ENCODE measurements around the gene ENPP5.

ENPP5 gene, protein sequence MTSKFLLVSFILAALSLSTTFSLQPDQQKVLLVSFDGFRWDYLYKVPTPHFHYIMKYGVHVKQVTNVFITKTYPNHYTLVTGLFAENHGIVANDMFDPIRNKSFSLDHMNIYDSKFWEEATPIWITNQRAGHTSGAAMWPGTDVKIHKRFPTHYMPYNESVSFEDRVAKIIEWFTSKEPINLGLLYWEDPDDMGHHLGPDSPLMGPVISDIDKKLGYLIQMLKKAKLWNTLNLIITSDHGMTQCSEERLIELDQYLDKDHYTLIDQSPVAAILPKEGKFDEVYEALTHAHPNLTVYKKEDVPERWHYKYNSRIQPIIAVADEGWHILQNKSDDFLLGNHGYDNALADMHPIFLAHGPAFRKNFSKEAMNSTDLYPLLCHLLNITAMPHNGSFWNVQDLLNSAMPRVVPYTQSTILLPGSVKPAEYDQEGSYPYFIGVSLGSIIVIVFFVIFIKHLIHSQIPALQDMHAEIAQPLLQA

DNA sequence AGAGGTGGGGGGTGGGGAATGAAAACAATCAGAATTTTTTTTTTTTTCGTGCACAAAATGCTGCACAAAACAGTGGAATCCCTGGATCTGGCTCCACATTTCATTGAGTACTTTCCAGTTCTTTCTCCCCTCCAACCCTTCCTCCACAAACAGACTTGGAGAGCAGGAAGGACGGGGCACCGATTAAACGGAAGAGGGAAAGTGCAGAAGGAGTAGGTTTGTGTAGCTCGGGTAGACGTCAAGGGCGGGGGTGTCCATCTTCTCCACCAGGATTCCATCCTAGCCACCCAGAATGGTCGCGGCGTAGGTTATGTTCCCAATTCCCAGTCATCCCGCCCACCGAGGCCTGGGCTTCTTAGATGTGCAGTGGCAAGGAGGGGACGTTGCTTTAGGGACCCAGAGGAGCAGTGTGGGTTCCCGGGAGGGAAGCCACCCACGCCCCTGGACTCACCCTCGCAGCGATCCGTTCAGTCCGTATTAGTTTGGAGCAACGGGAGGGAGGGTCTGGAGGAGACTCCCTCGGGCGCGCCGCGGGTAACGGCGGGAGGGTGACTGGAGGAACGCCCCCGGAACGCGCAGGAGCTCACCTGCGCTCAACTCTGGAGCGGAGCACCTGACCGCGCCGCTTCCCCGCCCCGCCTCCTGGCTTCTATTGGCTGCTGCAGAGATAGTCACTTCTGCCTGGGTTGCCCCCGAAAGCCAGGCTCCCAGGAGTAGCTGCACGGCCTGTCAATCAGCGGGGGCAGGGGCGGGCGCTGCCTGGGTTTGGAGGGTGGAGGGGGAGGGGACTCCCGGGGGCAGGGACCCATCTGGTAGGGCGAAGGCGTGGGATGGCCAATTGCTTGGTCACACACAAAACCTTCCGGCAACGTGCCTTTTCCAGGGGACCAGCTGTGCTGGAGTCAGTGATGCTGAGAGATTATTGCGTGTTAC, at the start of gene ENPP5:
Gene ENPP5 (minus strand): TSS at position 624 of the 933 bp plus-strand sequence. CDS start 2,718 bp downstream, outside the sequence.
- DNase-seq (ENCODE audit: low read depth in 3 of 3, low spot score in 1 of 3), result peak; percentile 8 to 26 (median 18)

DNA sequence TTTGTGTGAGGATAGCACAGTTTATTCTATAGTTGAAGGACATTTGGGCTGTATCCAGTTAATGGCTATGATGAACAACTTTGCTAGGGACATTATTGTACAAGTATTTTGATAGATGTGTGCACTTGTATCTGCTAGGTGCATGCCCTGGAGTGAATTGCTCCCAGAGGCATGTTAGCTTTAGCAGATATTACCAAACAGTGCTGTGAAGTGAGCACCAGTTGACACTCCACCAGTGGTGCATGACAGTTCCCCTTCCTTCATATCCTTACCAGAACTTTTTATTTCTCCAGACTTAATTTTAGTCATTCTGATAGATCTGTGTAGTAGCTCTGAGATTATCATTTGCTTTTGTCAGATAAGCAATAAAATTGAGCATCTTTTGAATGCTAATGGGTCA, 48.9 kb upstream of the ENPP5 start:
- DNase-seq (ENCODE audit: low read depth in 3 of 3, low spot score in 1 of 3), result no peak

DNA sequence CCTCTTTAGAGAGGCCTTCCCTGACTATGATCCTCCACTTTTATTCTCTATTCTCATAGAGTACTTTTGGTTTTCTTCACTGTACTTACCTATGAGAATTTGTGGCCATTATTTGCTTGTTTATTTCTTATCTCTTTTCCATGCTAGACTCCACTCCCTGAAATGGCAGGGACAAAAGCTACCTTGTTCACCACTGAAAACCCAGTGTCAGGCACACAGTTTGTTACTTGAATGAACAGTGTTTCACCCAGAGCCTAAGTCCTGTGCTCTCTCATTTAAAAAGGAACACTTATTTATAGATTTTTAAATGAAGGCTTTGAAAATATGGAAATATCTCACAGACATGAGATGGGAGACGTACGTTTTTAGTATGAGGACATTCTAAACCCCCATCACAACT, 47.7 kb upstream of the ENPP5 start:
- no peak for DNase-seq (ENCODE audit: low read depth in 3 of 3, low spot score in 1 of 3)

DNA sequence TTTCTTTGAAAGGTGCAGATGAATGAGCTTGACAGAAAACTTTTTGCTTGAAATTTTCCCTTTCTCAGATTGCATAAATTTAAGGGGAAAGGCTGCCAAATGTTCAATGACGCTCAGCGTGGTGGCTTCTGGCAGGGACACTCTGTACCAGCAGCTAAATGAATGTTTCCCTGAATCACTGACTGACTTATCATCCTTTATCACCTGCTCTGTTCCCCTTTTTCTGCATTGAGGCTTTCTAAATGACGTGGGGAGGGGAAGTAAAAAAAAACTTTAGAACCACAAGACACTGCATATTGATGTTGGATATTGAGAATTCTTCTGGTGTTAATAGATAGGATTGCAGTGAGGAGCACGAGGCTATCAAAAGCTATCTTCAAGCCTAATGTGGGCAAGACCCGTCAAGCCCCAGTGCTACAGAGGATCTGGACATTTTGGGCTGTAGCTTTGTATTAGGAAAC, 46.9 kb upstream of the ENPP5 start:
- no peak for DNase-seq (ENCODE audit: low read depth in 3 of 3, low spot score in 1 of 3)

DNA sequence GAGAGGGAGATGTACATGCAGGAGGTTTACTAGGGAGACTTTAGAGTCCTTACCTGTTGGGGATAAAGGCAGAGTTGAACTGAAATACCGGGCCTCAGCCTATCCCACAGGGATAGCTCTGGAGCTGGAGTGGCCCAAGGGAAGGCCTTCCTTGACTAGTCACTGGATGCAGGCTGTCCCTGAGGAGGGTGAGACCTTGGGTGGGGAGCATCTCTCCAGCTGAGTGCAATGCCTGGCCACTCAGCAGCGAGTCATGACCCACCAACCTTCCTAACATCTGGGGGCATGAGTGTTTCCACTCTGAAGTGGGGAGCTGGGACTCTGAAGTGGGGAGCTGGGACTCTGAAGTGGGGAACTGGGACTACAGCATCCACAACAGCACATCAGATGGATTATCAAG, 46.1 kb upstream of the ENPP5 start:
- DNase-seq (ENCODE audit: low read depth in 3 of 3, low spot score in 1 of 3), result no peak

DNA sequence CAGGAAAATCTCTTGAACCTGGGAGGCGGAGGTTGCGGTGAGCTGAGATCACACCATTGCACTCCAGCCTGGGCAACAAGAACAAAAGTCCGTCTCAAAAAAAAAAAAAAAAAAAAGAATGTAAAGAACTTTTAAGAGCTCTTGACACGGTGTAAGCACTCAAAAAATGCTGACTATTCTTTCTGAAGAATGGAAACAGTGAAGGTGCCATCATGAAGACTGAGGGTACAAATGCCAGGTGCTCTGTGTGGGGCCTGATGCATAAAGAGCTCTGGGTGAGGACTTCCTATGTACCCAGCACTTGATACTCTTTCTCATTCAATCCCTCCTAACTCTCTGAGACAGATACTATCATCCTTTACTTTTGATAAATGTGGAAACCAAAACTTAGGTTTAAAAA, 45.0 kb upstream of the ENPP5 start:
- DNase-seq (ENCODE audit: low read depth in 3 of 3, low spot score in 1 of 3), result no peak

DNA sequence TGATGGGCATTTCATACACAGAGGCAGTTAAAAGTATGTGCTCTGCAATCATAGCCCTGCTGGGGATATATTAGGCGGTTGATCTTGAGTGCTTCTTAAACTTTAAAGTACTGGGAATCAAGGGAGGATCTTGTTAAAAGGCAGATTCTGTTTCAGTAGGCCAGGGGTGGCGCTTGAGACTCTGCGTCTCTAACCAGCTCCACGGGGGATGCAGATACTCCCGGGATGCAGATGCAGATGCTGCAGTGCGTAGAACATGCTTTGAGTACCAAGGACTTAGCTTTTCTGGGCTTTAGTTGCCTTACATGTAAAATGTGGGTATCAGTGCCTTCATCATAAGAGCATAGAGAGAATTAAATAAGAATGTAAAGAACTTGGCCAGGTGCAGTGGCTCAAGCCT, 44.4 kb upstream of the ENPP5 start:
- no peak for DNase-seq (ENCODE audit: low read depth in 3 of 3, low spot score in 1 of 3)

DNA sequence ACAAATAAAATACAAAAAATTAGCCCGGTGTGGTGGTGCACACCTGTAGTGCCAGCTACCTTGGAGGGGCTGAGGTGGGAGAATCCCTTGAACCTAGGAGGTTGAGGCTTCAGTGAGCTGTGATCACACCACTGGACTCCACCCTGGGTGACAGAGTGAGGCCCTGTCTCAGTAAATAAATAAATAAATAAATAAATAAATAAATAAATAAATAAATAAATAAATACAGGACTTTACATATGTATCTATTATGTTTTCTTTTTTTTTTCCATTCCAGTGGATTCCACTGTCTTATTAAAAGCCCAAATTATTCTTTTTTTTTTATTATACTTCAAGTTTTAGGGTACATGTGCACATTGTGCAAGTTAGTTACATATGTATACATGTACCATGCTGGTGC, 41.1 kb upstream of the ENPP5 start:
- no peak for DNase-seq (ENCODE audit: low read depth in 3 of 3, low spot score in 1 of 3)

DNA sequence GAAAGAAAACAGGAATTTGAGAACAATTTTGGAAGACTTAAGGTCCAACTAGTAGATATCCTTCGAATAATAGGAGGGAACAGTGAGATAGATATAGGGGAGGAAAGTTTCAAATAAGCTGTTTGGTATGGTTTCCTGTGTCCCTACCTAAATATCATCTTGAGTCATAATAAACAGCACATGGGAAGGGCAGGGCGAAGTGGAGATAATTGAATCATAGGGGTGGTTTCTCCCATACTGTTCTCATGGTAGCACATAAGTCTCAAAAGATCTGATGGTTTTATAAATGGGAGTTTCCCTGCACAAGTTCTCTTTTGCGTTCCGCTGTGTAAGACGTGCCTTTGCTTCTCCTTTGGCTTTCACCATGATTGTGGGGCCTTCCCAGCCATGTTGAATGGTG, 39.5 kb upstream of the ENPP5 start:
- DNase-seq (ENCODE audit: low read depth in 3 of 3, low spot score in 1 of 3), result no peak

DNA sequence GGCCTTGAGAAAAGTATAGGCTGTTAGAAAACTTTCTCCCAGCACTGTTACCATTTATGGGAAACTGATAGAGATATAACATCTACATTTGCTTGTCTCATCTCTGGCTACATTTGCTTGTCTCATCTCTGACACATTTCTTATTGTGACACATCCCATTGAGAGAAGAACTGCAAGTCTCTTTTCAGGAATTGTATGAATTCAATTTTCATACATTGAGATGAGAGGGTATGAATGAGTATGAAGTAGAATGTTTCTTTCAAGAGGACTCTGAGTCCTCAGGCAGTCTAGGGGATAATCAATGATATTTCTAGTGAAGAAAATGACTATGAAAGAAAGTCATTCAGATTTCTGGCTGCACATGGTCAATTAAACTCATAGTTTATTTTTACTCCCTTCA, 37.5 kb upstream of the ENPP5 start:
- no peak for DNase-seq (ENCODE audit: low read depth in 3 of 3, low spot score in 1 of 3)

DNA sequence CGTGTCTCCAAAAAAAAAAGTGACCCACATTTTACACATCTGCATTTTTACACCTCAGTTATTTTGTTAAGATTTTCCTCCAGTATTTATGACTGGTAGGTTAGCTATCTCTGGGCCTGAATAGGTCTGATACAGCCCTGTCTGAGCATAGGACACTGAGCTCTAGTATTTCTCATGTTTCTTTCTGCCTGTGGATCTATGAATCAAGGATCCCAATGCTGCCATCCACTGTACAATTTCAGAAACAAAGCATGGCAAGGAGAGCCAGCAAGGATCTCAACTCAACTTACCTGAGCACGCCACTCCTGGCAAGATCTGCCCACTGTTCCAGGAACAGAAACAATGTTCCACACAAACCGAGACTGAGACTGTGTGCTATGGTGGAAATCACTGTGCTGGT, 36.4 kb upstream of the ENPP5 start:
- no peak for DNase-seq (ENCODE audit: low read depth in 3 of 3, low spot score in 1 of 3)

DNA sequence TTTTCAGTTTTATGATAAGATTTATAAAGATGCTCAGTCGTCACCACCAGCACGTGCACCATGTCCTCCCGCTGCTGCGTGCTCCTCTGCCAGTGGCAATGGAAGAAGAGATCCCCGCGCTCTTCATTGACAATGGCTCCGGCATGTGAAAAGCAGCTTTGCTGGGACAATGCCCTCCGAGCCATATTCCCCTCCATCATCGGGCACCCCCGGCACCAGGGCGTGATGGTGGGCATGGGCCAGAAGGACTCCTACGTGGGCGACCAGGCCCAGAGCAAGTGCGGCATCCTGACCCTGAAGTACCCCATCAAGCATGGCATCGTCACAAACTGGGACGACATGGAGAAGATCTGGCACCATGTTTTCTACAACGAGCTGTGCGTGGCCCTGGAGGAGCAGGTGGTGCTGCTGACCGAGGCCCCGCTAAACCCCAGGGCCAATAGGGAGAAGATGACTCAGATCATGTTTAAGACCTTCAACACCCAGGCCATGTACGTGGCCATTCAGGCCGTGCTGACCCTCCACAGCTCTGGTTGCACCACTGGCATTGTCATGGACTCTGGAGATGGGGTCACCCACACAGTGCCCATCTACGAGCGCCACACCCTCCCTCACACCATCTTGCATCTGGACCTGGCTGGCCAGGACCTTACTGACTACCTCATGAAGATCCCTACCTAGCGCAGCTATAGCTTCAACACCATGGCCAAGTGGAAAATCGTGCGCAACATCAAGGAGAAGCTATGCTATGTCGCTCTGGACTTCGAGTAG, 34.3 kb upstream of the ENPP5 start:
- no peak for DNase-seq (ENCODE audit: low read depth in 3 of 3, low spot score in 1 of 3)

DNA sequence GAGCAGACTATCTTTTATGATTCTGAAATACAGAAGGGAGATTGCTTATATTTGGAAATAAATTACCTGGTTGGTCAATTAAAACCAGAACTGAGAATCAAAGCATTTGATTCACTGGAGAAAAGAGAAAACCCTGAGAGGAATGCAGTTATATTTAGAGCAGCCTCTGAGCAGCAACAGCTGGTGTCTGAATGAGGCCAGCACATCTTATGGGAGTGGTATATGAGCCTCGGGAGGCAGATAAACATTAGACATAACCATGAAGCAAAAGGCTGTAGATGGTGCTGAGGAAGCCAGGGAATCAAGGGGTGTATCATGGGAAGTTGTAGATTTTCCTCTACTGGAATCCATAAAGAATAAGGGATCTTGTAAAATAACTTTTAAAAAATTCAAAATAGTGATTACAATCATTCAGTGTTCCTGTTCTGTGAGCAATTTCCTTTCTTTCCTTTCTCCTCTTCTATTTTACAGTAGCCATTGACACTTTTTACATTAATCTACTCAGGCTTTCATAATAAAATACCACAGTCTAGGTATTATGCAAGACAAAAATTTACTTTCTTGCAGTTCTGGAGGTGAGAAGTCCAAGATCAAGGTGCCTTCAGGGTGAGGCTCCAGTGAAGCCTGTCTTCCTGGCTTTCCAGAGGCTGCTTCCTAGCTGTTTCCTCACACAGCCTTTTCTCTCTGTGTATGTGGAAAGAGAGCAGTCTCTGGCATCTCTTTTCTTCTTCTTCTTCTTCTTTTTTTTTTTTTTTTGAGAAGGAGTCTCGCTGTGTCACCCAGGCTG, 32.8 kb upstream of the ENPP5 start:
- no peak for DNase-seq (ENCODE audit: low read depth in 3 of 3, low spot score in 1 of 3)

DNA sequence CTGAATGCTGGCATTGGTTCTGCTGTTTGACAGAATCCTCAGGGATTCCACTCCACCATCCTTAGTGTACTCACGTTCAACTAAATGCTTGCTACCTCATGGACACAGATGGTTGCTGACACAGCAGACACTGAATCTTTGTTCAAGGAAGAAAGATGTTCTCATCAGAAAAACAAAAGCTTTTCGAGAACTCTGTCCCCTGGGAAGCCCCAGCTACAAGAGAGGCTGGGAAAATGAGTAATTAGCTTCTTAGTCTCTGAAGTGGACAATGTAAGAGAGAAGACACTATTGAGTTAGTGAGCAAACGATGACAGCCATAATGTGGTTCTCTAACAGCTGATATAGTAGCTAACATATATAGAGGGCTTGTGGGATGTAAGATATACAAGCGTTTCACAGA, 30.9 kb upstream of the ENPP5 start:
- DNase-seq (ENCODE audit: low read depth in 3 of 3, low spot score in 1 of 3), result no peak

DNA sequence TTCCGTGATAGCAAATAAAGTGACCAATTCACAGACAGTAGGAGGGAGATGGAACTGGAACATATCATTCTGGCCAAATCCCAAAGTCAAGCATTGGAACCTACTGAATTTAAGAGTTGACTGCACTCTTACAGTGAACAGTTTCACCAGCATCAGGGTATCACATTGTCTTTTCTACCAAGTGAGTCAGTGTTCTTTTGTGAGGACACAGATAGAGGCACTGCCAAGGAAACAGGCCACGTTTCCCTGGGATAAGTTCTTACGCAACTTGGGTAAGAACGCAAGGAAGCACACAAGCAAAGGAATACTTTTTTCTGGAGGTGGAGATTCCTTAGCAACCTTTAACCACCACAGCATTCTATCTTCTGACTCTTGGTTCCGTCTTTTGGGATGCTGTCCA, 28.6 kb upstream of the ENPP5 start:
- DNase-seq (ENCODE audit: low read depth in 3 of 3, low spot score in 1 of 3), result no peak

DNA sequence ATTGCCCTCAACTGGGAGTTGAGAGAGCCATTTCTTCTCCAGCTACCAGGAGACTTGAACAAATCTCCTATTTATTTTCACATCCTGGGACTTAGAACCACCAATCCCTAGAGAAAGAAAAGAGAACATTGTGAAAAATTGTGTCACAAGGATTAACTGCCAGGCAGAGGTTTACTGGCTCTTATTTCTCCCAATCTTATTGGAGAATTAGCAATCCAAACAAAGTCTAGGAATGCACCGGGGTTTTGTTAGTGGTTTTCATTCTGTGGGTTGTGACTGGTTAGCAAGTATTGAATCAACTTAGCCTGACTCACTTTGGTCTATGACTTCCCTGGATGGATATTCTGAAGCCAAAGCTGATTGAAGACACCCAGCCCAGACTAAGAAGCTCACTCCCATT, 21.2 kb upstream of the ENPP5 start:
- no peak for DNase-seq (ENCODE audit: low read depth in 3 of 3, low spot score in 1 of 3)

DNA sequence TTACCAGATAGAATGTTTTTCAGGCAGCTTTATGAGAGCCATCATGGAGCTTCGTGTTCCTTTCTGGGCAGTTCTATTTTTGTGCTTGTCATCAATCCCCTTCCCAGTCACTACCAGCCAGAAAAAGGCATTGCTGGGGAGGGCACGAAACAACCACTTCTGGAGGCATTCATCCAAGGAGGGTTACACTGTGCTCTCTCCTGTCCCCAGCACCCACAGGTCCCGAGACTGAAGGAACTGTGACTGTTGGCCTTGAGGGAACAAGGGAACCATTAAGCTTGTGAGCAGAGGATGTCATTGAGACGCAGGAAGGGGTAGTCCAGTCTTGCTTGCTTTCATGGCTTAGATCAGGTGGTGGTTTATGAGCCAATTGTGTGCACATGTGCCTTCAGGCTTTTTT, 20.1 kb upstream of the ENPP5 start:
- no peak for DNase-seq (ENCODE audit: low read depth in 3 of 3, low spot score in 1 of 3)

DNA sequence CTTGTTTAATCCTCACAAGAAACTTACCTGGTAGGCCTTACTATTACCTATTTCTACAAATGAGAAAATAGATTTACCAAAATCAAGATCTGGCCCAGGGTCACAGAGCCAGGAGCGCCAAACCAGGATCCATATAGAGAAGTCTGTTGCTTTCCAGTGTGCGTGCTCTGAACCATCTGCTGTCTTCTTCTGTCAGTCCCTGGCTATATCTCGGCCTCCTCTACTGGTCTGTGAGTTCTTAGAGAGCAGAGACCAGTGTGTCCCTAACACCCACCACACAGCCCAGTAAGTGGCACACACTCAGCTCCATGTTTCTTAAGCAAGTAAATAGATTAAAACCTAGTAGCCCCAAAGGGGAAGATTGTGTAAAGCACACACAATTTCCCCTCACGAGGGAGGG, 18.9 kb upstream of the ENPP5 start:
- DNase-seq (ENCODE audit: low read depth in 3 of 3, low spot score in 1 of 3), result no peak

DNA sequence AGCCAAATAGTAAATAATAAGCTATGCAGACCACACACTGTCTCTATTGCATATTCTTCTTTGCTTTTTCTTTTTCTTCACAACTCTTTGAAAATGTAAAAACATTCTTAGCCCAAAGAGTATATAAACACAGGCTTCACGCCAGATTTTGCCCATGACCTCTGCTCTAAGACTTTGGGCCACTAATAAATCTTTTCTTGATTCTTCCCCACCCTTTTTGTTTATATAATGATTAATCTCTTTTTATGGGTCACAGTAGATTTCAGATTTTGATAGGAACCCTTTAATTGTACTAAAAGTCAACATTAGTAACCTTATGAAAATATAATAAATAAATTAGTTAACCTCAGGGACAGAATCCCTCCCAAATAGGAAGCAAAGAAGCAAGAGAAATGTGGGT, 15.8 kb upstream of the ENPP5 start:
- no peak for DNase-seq (ENCODE audit: low read depth in 3 of 3, low spot score in 1 of 3)

DNA sequence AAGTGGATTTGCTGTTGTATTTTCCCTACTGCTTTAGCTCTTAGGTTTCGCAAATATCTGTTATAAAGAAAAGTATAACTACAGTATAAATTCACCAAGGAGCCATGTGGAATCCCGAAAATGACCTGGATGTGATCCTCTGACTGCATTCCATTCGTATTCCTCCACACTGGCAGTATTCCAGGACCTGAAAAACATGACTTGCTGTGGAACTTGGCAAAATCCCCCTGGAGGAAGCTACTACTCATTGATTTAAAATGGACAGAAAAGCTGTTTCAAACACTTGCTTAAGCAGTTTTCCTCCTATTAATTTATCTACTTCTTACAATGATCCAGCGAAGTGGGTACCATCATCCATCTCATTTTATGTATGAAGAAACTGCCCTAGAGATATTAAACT, 13.3 kb upstream of the ENPP5 start:
- no peak for DNase-seq (ENCODE audit: low read depth in 3 of 3, low spot score in 1 of 3)

DNA sequence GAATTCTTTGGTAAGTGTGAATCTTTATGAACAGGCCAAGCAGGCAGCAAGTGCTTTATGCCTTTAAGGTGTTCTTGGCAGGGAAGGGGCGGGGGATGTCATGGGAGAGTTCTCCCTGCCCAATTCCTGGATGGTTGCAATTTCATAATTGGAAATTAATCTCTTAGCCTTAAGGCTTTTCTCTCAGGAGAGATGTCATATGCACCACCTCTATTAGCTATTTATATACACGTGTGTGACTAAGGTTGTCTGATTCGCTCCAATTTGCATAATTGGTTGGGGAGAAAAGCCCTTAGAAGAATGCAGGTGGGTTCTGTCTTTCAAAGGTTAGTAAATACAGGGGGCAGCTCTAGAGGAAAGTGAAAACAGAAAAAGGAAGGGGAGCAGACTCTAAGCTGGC, 5.2 kb upstream of the ENPP5 start:
- no peak for DNase-seq (ENCODE audit: low read depth in 3 of 3, low spot score in 1 of 3)

Measured in stimulated activated CD4-positive, alpha-beta T cell treated with anti-CD3 and anti-CD28 coated beads, TNF-alpha, amount 100 ng/mL, for 1 hour (primary cell).